H1 (cell line): ENCODE results near the gene ADRA2C. TPM values are rescaled to one million over a fixed set of nuclear protein-coding genes. Genes with fewer than 3 reads are reported as not detected.

Experiments used
- CTCF ChIA-PET: fragments of 300-600 bp; sonication (Branson Sonifier 250); formaldehyde crosslinking; loops from one replicate; lab custom pipeline; 2021; ENCODE audit not compliant: partially characterized antibody; lab: Charles Lee
- POLR2A ChIA-PET: fragments of 300-600 bp; sonication (Branson Sonifier 250); formaldehyde crosslinking; loops from one replicate; lab custom pipeline; 2021; ENCODE audit warnings: inconsistent platforms; ENCODE audit not compliant: partially characterized antibody; lab: Charles Lee
- DNase-seq, 2 experiments: peaks; one replicate each; pipeline versions ENCODE4 v3.0.0 to v3.0.0-alpha.2; 2010 to 2022; ENCODE audit warnings: low spot score in 2 of 2, low read depth in 1 of 2, mixed read lengths in 1 of 2
- FAIRE-seq: peaks from 2 replicates; lab custom pipeline; 2011; peaks lifted over from hg19 to GRCh38; lab: Jason Lieb, UNC
- H2AFZ ChIP-seq: 2 replicates; pipeline ENCODE4 v1.8.1; 2012; ENCODE audit warnings: low read length, inconsistent platforms
- H2AK5ac ChIP-seq: 2 replicates; pipeline ENCODE4 v1.6.1; 2013; ENCODE audit warnings: low read depth, low read length
- H2BK120ac ChIP-seq: replicated peaks from 2 replicates; pipeline ENCODE3; 2013; ENCODE audit warnings: low read depth, low read length, inconsistent platforms
- H2BK12ac ChIP-seq: 2 replicates; pipeline ENCODE4 v1.6.1; 2013; ENCODE audit warnings: low read depth, low read length
- H2BK15ac ChIP-seq: 2 replicates; pipeline ENCODE4 v1.6.1; 2013; ENCODE audit warnings: low read length
- H2BK20ac ChIP-seq: 2 replicates; pipeline ENCODE4 v1.6.1; 2013; ENCODE audit warnings: low read length
- H2BK5ac ChIP-seq: 2 replicates; pipeline ENCODE4 v1.6.1; 2013; ENCODE audit warnings: low read depth, low read length
- H3K14ac ChIP-seq: 2 replicates; pipeline ENCODE4 v1.6.1; 2013; ENCODE audit warnings: inconsistent platforms; ENCODE audit not compliant: insufficient read length
- H3K18ac ChIP-seq: 2 replicates; pipeline ENCODE4 v1.6.1; 2013; ENCODE audit warnings: low read length; ENCODE audit errors: extremely low read depth
- H3K23ac ChIP-seq: 2 replicates; pipeline ENCODE4 v1.6.1; 2013; ENCODE audit warnings: inconsistent platforms; ENCODE audit not compliant: insufficient read length
- H3K23me2 ChIP-seq: 2 replicates; pipeline ENCODE4 v1.6.1; 2013; ENCODE audit warnings: low read depth, low read length
- H3K27ac ChIP-seq: 2 replicates; pipeline ENCODE4 v1.6.1; 2011; ENCODE audit warnings: low read depth, low read length, inconsistent platforms
- H3K27me3 ChIP-seq, 4 experiments: replicated peaks in 1 of 4; 1 replicate in 1 of 4; 2 replicates in 3 of 4; pipeline versions ENCODE4 v1.6.1 to v1.8.1; 2011 to 2013; ENCODE audit warnings: low read length in 3 of 4, mild to moderate bottlenecking in 3 of 4, inconsistent platforms in 2 of 4, mixed read lengths in 2 of 4, moderate library complexity in 1 of 4; ENCODE audit not compliant: control insufficient read depth in 3 of 4, insufficient read depth in 3 of 4; ENCODE audit errors: extremely low read depth in 1 of 4
- H3K36me3 ChIP-seq, 4 experiments: 2 replicates each; pipeline versions ENCODE4 v1.6.1 to v1.8.1; 2011 to 2013; ENCODE audit warnings: mild to moderate bottlenecking in 4 of 4, low read length in 3 of 4, moderate library complexity in 2 of 4, control low read depth in 1 of 4, inconsistent platforms in 1 of 4; ENCODE audit not compliant: insufficient read depth in 4 of 4, control insufficient read depth in 2 of 4
- H3K4ac ChIP-seq: replicated peaks from 2 replicates; pipeline ENCODE3; 2013; ENCODE audit warnings: low read length, low read depth, mixed read lengths, inconsistent platforms; ENCODE audit not compliant: insufficient read length
- H3K4me1 ChIP-seq, 4 experiments: replicated peaks in 1 of 4; 1 replicate in 1 of 4; 2 replicates in 3 of 4; pipeline versions ENCODE4 v1.6.1 to v1.8.1; 2011 to 2013; ENCODE audit warnings: low read length in 3 of 4, inconsistent platforms in 2 of 4, mixed read lengths in 1 of 4; ENCODE audit not compliant: insufficient read depth in 4 of 4, control insufficient read depth in 3 of 4
- H3K4me2 ChIP-seq, 2 experiments: 2 replicates each; pipeline versions ENCODE4 v1.6.1 to v1.8.1; 2011 to 2013; ENCODE audit warnings: low read depth in 2 of 2, low read length in 2 of 2, control low read depth in 1 of 2, inconsistent platforms in 1 of 2, mild to moderate bottlenecking in 1 of 2; ENCODE audit not compliant: insufficient read depth in 1 of 2
- H3K4me3 ChIP-seq, 4 experiments: fragments of 200-600, 300-600 bp in 1 of 4; sonication (generic), shearing (Covaris generic), sonication (Bioruptor Twin) in 1 of 4; 2 replicates each; pipeline versions ENCODE4 v1.5.1 to v1.8.1; 2011 to 2016; ENCODE audit warnings: low read length in 4 of 4, low read depth in 3 of 4, control low read depth in 2 of 4, inconsistent platforms in 2 of 4, mild to moderate bottlenecking in 2 of 4, mixed read lengths in 1 of 4, moderate library complexity in 1 of 4; ENCODE audit not compliant: insufficient read depth in 2 of 4; ENCODE audit errors: extremely low read depth in 1 of 4
- H3K56ac ChIP-seq: replicated peaks from 2 replicates; pipeline ENCODE3; 2013; ENCODE audit warnings: low read depth, mild to moderate bottlenecking, mixed read lengths, low read length, inconsistent platforms; ENCODE audit not compliant: insufficient read length
- H3K79me1 ChIP-seq: 2 replicates; pipeline ENCODE4 v1.6.1; 2013; ENCODE audit warnings: low read depth, low read length, control low read depth
- H3K79me2 ChIP-seq, 2 experiments: 2 replicates each; pipeline versions ENCODE4 v1.6.1 to v1.8.1; 2012 to 2013; ENCODE audit warnings: low read length in 2 of 2, mild to moderate bottlenecking in 2 of 2, inconsistent platforms in 1 of 2; ENCODE audit not compliant: insufficient read depth in 2 of 2, control insufficient read depth in 1 of 2
- H3K9ac ChIP-seq, 4 experiments: replicated peaks in 1 of 4; 1 replicate in 1 of 4; 2 replicates in 3 of 4; pipeline versions ENCODE4 v1.6.1 to v1.8.1; 2011 to 2013; ENCODE audit warnings: low read depth in 3 of 4, low read length in 3 of 4, control low read depth in 2 of 4, mild to moderate bottlenecking in 2 of 4, moderate library complexity in 2 of 4, inconsistent platforms in 1 of 4; ENCODE audit errors: extremely low read depth in 1 of 4
- H3K9me3 ChIP-seq, 2 experiments: 2 replicates each; pipeline versions ENCODE4 v1.6.1 to v1.8.1; 2012 to 2013; ENCODE audit warnings: mild to moderate bottlenecking in 2 of 2, moderate library complexity in 2 of 2, control low read depth in 1 of 2, inconsistent platforms in 1 of 2, low read depth in 1 of 2, low read length in 1 of 2, mixed read lengths in 1 of 2; ENCODE audit not compliant: insufficient read depth in 2 of 2
- H4K20me1 ChIP-seq, 2 experiments: replicated peaks in 1 of 2; 2 replicates each; pipeline versions ENCODE3 to v1.8.1; 2011 to 2013; ENCODE audit warnings: inconsistent platforms in 2 of 2, low read length in 2 of 2, mild to moderate bottlenecking in 1 of 2; ENCODE audit not compliant: insufficient read depth in 2 of 2, control insufficient read depth in 1 of 2
- H4K5ac ChIP-seq: 2 replicates; pipeline ENCODE4 v1.6.1; 2013; ENCODE audit warnings: low read length, low read depth, mixed read lengths, inconsistent platforms; ENCODE audit not compliant: insufficient read length
- H4K8ac ChIP-seq: 2 replicates; pipeline ENCODE4 v1.8.0; 2013; ENCODE audit warnings: mild to moderate bottlenecking, moderate library complexity, low read length, inconsistent platforms; ENCODE audit not compliant: insufficient read depth; ENCODE audit errors: extremely low read depth
- H4K91ac ChIP-seq: replicated peaks from 2 replicates; pipeline ENCODE3; 2013; ENCODE audit warnings: low read length, mixed read lengths, inconsistent platforms; ENCODE audit not compliant: insufficient read length
- CHD1 ChIP-seq: IDR thresholded peaks from 2 replicates; pipeline ENCODE4 v1.6.1; 2012; ENCODE audit warnings: low read depth, low read length, improper control_type of control experiment
- KDM1A ChIP-seq: fragments of 200-600, 300-600 bp; sonication (generic); IDR thresholded peaks from 2 replicates; pipeline ENCODE4 v1.7.1; 2016; ENCODE audit warnings: mild to moderate bottlenecking, low read length, borderline replicate concordance
- NRF1 ChIP-seq: IDR thresholded peaks from 2 replicates; pipeline ENCODE4 v1.6.1; 2011; ENCODE audit warnings: mild to moderate bottlenecking, low read depth, low read length, improper control_type of control experiment
- SP2 ChIP-seq: IDR thresholded peaks from 2 replicates; pipeline ENCODE4 v1.6.1; 2012; ENCODE audit warnings: mild to moderate bottlenecking, low read length, inconsistent platforms
- WGBS, 2 experiments: shearing (Covaris generic) in 1 of 2; methylation state at CpG; one replicate each; pipeline versions ENCODE4 v1.1.6 to v1.1.7; 2013 to 2015; ENCODE audit warnings: low lambda C conversion rate in 2 of 2, mixed read lengths in 2 of 2, inconsistent platforms in 1 of 2, low coverage in 1 of 2, missing lambda C conversion rate in 1 of 2; ENCODE audit not compliant: insufficient replicate concordance in 2 of 2, insufficient coverage in 1 of 2, insufficient read length in 1 of 2; ENCODE audit errors: extremely low coverage in 1 of 2, missing lambda C conversion rate in 1 of 2; 5-methylcytosine and 5-hydroxymethylcytosine counted together
- polyA plus RNA-seq, 7 experiments: library from polyadenylated mRNA; depleted of rRNA in 3 of 7; stranded (reverse) in 5 of 7; unstranded in 2 of 7; fragments of >200 nt in 5 of 7; fragments of 200-250 nt in 2 of 7; gene quantifications; 1 replicate in 5 of 7; 2 replicates in 1 of 7; 4 replicates in 1 of 7; pipeline versions ENCODE4 v1.2.1 to v1.2.3, GENCODE V29; 2011 to 2013; ENCODE audit warnings: missing spikeins in 2 of 7, mixed read lengths in 2 of 7
- total RNA-seq: library from RNA; stranded (reverse); fragmentation: NEBNext Ultra II Directional; extraction: Animal tissue kit (Norgen Biotek cat#: 25700); gene quantifications from 2 replicates; pipeline ENCODE4 v1.2.1, GENCODE V29; 2021

ADRA2C gene
- total and polyA plus RNA-seq, 2 of the 8 experiments (the other 6 are each of a cell fraction or from before 2014, with no cell fraction given) = 14.6 to 14.8 TPM

GRCh38 chr4:3803946-3804345 lies 37.8 kb downstream of the ADRA2C start:
- DNase-seq (no peak), FAIRE-seq (no peak)
- H2AFZ ChIP-seq = no peak overlapping the region
- H3K4me3 ChIP-seq = no peak overlapping the region
- peak overlapping the region; percentile 71 for H3K18ac ChIP-seq
- H2BK15ac ChIP-seq = no peak overlapping the region
- H3K23me2 ChIP-seq = 0 out of 2 replicates have a peak, but pooled peaks cover 1% of the 10 kb centered on the region
- no peak overlapping the region for H3K9ac ChIP-seq
- 88% methylated on average over 6 of the region's 8 CpGs; no CpG with 5 or more reads in 1 of the 2 experiments for WGBS, 2 experiments
- H3K23ac ChIP-seq = no peak overlapping the region
- H3K9me3 ChIP-seq = no peaks in the 10 kb centered on the region; a peak in 1 of 4 replicates
- no peak overlapping the region for H4K91ac ChIP-seq
- H3K56ac ChIP-seq = no peak overlapping the region
- ChIA-PET POLR2A (interaction anchor here (0.6 kb wide), 2 partner anchors 214 to 863 kb away, joined by 3 to 4 read pairs; no protein-coding TSS in a partner anchor), CTCF (interaction anchor here (0.6 to 2.1 kb wide), 4 partner anchors 11 to 77 kb away, joined by 3 to 13 read pairs (median 3); no protein-coding TSS in a partner anchor)
- TF ChIP-seq NRF1 = no peak
- TF ChIP-seq KDM1A = no peak
- no peak for TF ChIP-seq CHD1
- no peak for TF ChIP-seq SP2
- no peak overlapping the region for H3K14ac ChIP-seq
- no peak overlapping the region for H4K5ac ChIP-seq
- no peaks in the 10 kb centered on the region for H3K79me1 ChIP-seq
- peaks cover 4 to 18% (median 9%) of the 10 kb centered on the region in 4 experiments for H3K4me1 ChIP-seq
- peaks cover 0 to 3% (median 1%) of the 10 kb centered on the region in 4 experiments; a peak in 1 of 7 replicates for H3K27me3 ChIP-seq
- no peaks in the 10 kb centered on the region for H4K20me1 ChIP-seq
- no peak overlapping the region for H3K4ac ChIP-seq
- H2BK5ac ChIP-seq = no peak overlapping the region
- H2AK5ac ChIP-seq = 0 out of 2 replicates have a peak overlapping the region, but pooled peaks have one; percentile 65
- no peak overlapping the region for H3K4me2 ChIP-seq
- no peaks in the 10 kb centered on the region; a peak in 1 of 8 replicates for H3K36me3 ChIP-seq
- H3K79me2 ChIP-seq = no peaks in the 10 kb centered on the region
- H2BK12ac ChIP-seq = no peak overlapping the region; the same call in 1 of the 2 replicates
- H4K8ac ChIP-seq = no peak overlapping the region; the same call in 1 of the 2 replicates
- no peak overlapping the region for H2BK120ac ChIP-seq
- H3K27ac ChIP-seq = no peak overlapping the region
- H2BK20ac ChIP-seq = no peak overlapping the region
